K562 (cell line): Measurements from ENCODE around the gene CNGA1. TPM values are rescaled to one million over a fixed set of nuclear protein-coding genes. Genes with fewer than 3 reads are reported as not detected.

Source experiments
- ATAC-seq: fragments of 200-7000 bp; cut with Tn5 transposase; 3 replicates; pipeline ENCODE4 v1.9.1; 2020; ENCODE audit warnings: moderate library complexity
- BruUV-seq: library from RNA; stranded (reverse); fragments of 400-500 nt; replicated peaks from 2 replicates; lab custom pipeline; 2021; lab: Mats Ljungman, UMichigan
- CTCF ChIA-PET: fragments of 300-600 bp; formaldehyde crosslinking; extraction: SDS; loops from one replicate; lab custom pipeline; 2021; ENCODE audit warnings: low intra/inter-chr PET ratio; lab: Yijun Ruan, JAX
- POLR2A ChIA-PET: fragments of 300-600, 350-650 bp; sonication (Branson Sonifier 250); formaldehyde crosslinking; extraction: SDS; loops from one replicate; lab custom pipeline; 2021; ENCODE audit warnings: antibody characterized with exemption, inconsistent platforms; lab: Yijun Ruan, JAX
- DNase-seq, 4 experiments: peaks; one replicate each; pipeline versions ENCODE4 v3.0.0 to v3.0.0-alpha.2; 2011 to 2018; ENCODE audit warnings: low spot score in 3 of 4, mixed read lengths in 3 of 4; ENCODE audit errors: extremely low read depth in 1 of 4
- FAIRE-seq: peaks from 2 replicates; lab custom pipeline; 2011; peaks lifted over from hg19 to GRCh38; lab: Jason Lieb, UNC
- H2AFZ ChIP-seq: 2 replicates; pipeline ENCODE4 v1.6.0; 2011; ENCODE audit warnings: low read depth, low read length, control low read depth, inconsistent platforms
- H3K27ac ChIP-seq: fragments of 200-600 bp; 3 replicates; pipeline ENCODE4 v1.8.0; 2011; ENCODE audit warnings: low read depth, mild to moderate bottlenecking, control low read depth, inconsistent platforms, low read length, moderate library complexity, mixed read lengths; ENCODE audit errors: extremely low read depth
- H3K27me3 ChIP-seq, 2 experiments: fragments of 300-600 bp in 1 of 2; 2 replicates in 1 of 2; 3 replicates in 1 of 2; pipeline versions ENCODE4 v1.6.0 to v1.8.0; 2011; ENCODE audit warnings: inconsistent platforms in 2 of 2, low read length in 2 of 2, mild to moderate bottlenecking in 1 of 2, mixed read lengths in 1 of 2, moderate library complexity in 1 of 2; ENCODE audit not compliant: control insufficient read depth in 2 of 2, insufficient read depth in 2 of 2
- H3K36me3 ChIP-seq: fragments of 300-600 bp; 3 replicates; pipeline ENCODE4 v1.8.0; 2011; ENCODE audit warnings: mild to moderate bottlenecking, low read length, inconsistent platforms; ENCODE audit not compliant: control insufficient read depth, insufficient read depth
- H3K4me1 ChIP-seq, 2 experiments: fragments of 200-600 bp in 1 of 2; replicated peaks in 1 of 2; 2 replicates in 1 of 2; 3 replicates in 1 of 2; pipeline versions ENCODE4 v1.5.1 to v1.8.0; 2011; ENCODE audit warnings: inconsistent platforms in 2 of 2, low read length in 2 of 2, mild to moderate bottlenecking in 1 of 2, mixed read lengths in 1 of 2, moderate library complexity in 1 of 2; ENCODE audit not compliant: control insufficient read depth in 2 of 2, insufficient read depth in 2 of 2
- H3K4me2 ChIP-seq: 2 replicates; pipeline ENCODE4 v1.6.1; 2011; ENCODE audit warnings: low read length, control low read depth, inconsistent platforms, mixed read lengths; ENCODE audit not compliant: insufficient read depth
- H3K4me3 ChIP-seq: fragments of 200-600 bp; sonication (generic), shearing (Covaris generic); 2 replicates; pipeline ENCODE4 v1.5.1; 2016; ENCODE audit warnings: control low read depth, inconsistent platforms
- H3K79me2 ChIP-seq: fragments of 200-600 bp; 3 replicates; pipeline ENCODE4 v1.8.0; 2011; ENCODE audit warnings: low read length, inconsistent platforms; ENCODE audit not compliant: control insufficient read depth, insufficient read depth
- H3K9ac ChIP-seq, 2 experiments: 2 replicates each; pipeline versions ENCODE4 v1.6.0 to v1.6.1; 2011; ENCODE audit warnings: low read depth in 2 of 2, low read length in 2 of 2, control low read depth in 1 of 2, inconsistent platforms in 1 of 2, mild to moderate bottlenecking in 1 of 2, mixed read lengths in 1 of 2; ENCODE audit not compliant: insufficient read depth in 1 of 2
- H3K9me1 ChIP-seq: one replicate; pipeline ENCODE4 v1.6.0; 2011; ENCODE audit warnings: inconsistent platforms, mild to moderate bottlenecking, low read length, moderate library complexity; ENCODE audit not compliant: control insufficient read depth, insufficient read depth
- H3K9me3 ChIP-seq: replicated peaks from 2 replicates; pipeline ENCODE4 v1.5.1; 2011; ENCODE audit warnings: low read depth, low read length, inconsistent platforms; ENCODE audit not compliant: control insufficient read depth, insufficient read depth
- H4K20me1 ChIP-seq: replicated peaks from 2 replicates; pipeline ENCODE4 v1.6.1; 2011; ENCODE audit warnings: low read length, inconsistent platforms, mixed read lengths; ENCODE audit not compliant: control insufficient read depth, insufficient read depth
- BRF1 ChIP-seq: IDR thresholded peaks from 3 replicates; pipeline ENCODE4 v1.6.1; 2011; ENCODE audit warnings: borderline replicate concordance, mild to moderate bottlenecking; ENCODE audit not compliant: insufficient read length; ENCODE audit errors: extremely low read depth
- FIP1L1 ChIP-seq: fragments of 200-400 bp; formaldehyde crosslinking; IDR thresholded peaks from 2 replicates; pipeline ENCODE4 v1.6.1; 2018; ENCODE audit warnings: mild to moderate bottlenecking, low read depth, low read length; ENCODE audit not compliant: poor library complexity, severe bottlenecking
- FOXJ2 ChIP-seq: fragments of 200-800 bp; sonication (Bioruptor generic); IDR thresholded peaks from 2 replicates; pipeline ENCODE4 v1.6.1; 2016; ENCODE audit warnings: missing genetic modification characterization, missing compliant biosample characterization
- HDAC8 ChIP-seq: fragments of 450-650 bp; IDR thresholded peaks from 2 replicates; pipeline ENCODE4 v1.6.1; 2016; ENCODE audit warnings: mild to moderate bottlenecking, missing genetic modification characterization, moderate library complexity, missing compliant biosample characterization
- MEIS2 ChIP-seq: fragments of 450-650 bp; IDR thresholded peaks from 2 replicates; pipeline ENCODE4 v1.6.1; 2014; ENCODE audit warnings: mild to moderate bottlenecking; ENCODE audit not compliant: partially characterized antibody
- NFE2L1 ChIP-seq: fragments of 450-650 bp; IDR thresholded peaks from 2 replicates; pipeline ENCODE4 v1.6.1; 2016; ENCODE audit warnings: missing genetic modification characterization, low read depth, mild to moderate bottlenecking, missing compliant biosample characterization, moderate library complexity, borderline replicate concordance
- RUNX1 ChIP-seq: sonication (generic); IDR thresholded peaks from 2 replicates; pipeline ENCODE4 v1.6.1; 2016; ENCODE audit warnings: antibody characterized with exemption, low read depth
- TRIM24 ChIP-seq, 2 experiments: fragments of 450-650 bp; IDR thresholded peaks; 2 replicates each; pipeline ENCODE4 v1.6.1; 2016
- ZNF143 ChIP-seq: sonication (generic); formaldehyde crosslinking; IDR thresholded peaks from 2 replicates; pipeline ENCODE4 v1.9.0; 2022; ENCODE audit warnings: mild to moderate bottlenecking, missing genetic modification reagents
- ZNF24 ChIP-seq: fragments of 450-650 bp; IDR thresholded peaks from 2 replicates; pipeline ENCODE4 v1.6.1; 2016
- ZNF609 ChIP-seq: sonication (generic); formaldehyde crosslinking; IDR thresholded peaks from 2 replicates; pipeline ENCODE4 v1.8.1; 2023; ENCODE audit warnings: missing genetic modification reagents, mild to moderate bottlenecking, borderline replicate concordance
- ZNF780A ChIP-seq: fragments of 250-450 bp; sonication (Bioruptor Pico); IDR thresholded peaks from 2 replicates; pipeline ENCODE4 v1.5.0; 2021; ENCODE audit warnings: mild to moderate bottlenecking
- WGBS: fragments of 100-300 bp; shearing (Covaris generic); methylation state at CpG from one replicate; pipeline ENCODE4 v1.1.6; 2016; ENCODE audit warnings: low coverage, mixed read lengths; ENCODE audit not compliant: insufficient coverage; ENCODE audit errors: missing lambda C conversion rate; 5-methylcytosine and 5-hydroxymethylcytosine counted together
- in situ Hi-C: fragments of 300-500 bp; cut with MboI; formaldehyde crosslinking; loops from 4 replicates; pipeline ENCODE4 v1.15.0; 2018; ENCODE audit warnings: inconsistent platforms, mixed read lengths
- intact Hi-C: fragments of 100-400 bp; cut with micrococcal nuclease; formaldehyde crosslinking; loops from 2 replicates; pipeline ENCODE4 v1.14.2; 2022
- polyA plus RNA-seq, 8 experiments: library from polyadenylated mRNA; depleted of rRNA in 4 of 8; stranded (reverse) in 5 of 8; unstranded in 3 of 8; fragments of >200 nt; fragmentation: Nextera tagmentation in 2 of 8; fragmentation: Illumina TruSeq in 1 of 8; extraction: Ambion mirVana in 2 of 8; extraction: Trizol in 1 of 8; gene quantifications; 2 replicates each; pipeline versions ENCODE4 v1.2.1 to v1.2.3, GENCODE V29; 2011 to 2014; ENCODE audit warnings: inconsistent platforms in 1 of 8, missing spikeins in 1 of 8
- total RNA-seq, 7 experiments: library from RNA; depleted of rRNA in 6 of 7; stranded (reverse); fragments of >200 nt in 6 of 7; fragmentation: Illumina TruSeq in 2 of 7; extraction: Trizol in 2 of 7; gene quantifications; 2 replicates each; pipeline versions ENCODE4 v1.2.1 to v1.2.3, GENCODE V29; 2011 to 2021; ENCODE audit warnings: low replicate concordance in 1 of 7

Gene CNGA1
- total and polyA plus RNA-seq, 9 of the 15 experiments (the other 6 are each of a cell fraction or from before 2014, with no cell fraction given): 0.03 to 0.29 (median 0.04) TPM; not detected in 5

DNA sequence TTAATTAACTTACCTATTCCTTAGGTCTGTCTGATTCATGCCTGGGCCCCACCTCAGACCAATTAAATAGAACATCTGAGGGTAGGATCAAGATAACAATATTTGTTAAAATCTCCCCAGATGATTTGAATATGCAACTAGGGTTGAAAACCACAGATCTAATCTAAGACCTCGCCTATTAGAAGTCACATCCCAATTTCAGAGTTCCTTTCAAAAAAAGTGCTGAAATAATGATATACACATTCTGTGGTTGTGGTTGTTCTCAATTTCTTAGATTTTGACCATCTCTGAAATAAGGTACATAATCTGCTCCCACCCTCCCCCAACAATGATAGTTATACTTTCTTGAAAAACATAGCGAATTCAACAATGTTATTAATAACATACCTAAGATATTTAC is 27.8 kb upstream of the CNGA1 start:
- ChIA-PET POLR2A (no interaction called here), CTCF (no interaction called here)
- BruUV-seq: no TSS peak
- Histone ChIP-seq H3K4me1 (no peaks in the 10 kb centered on the region), H3K27me3 (peaks cover 16 to 22% of the 10 kb centered on the region in 2 experiments), H3K9ac (no peak overlapping the region), H3K79me2 (no peaks in the 10 kb centered on the region), H3K4me3 (no peak overlapping the region), H3K27ac (no peak overlapping the region), H3K4me2 (no peak overlapping the region), H2AFZ (no peak overlapping the region), H3K9me3 (no peaks in the 10 kb centered on the region), H4K20me1 (no peaks in the 10 kb centered on the region), H3K9me1 (no peaks in the 10 kb centered on the region), H3K36me3 (no peaks in the 10 kb centered on the region)
- DNase-seq (no peak), FAIRE-seq (no peak), ATAC-seq (no peak)
- intact Hi-C loops: loop anchor here (5.0 kb wide), 1 partner anchor 43 kb away; no protein-coding TSS in a partner anchor
- 5% methylated on average over 2 of the region's 2 CpGs for WGBS
- in situ Hi-C loops: no loop called here
- TF ChIP-seq TRIM24 (IDR thresholded peaks at IDR 0.05): no peak
- TF ChIP-seq ZNF143 (CRISPR knock-in tag): no peak
- TF ChIP-seq ZNF24: no peak
- TF ChIP-seq MEIS2: no peak
- no peak for TF ChIP-seq FIP1L1

- Histone ChIP-seq H3K9me3 (no peaks in the 10 kb centered on the region), H3K27me3 (peaks cover 12 to 22% of the 10 kb centered on the region in 2 experiments; a peak in 4 of 5 replicates), H3K4me2 (no peak overlapping the region), H3K4me1 (no peaks in the 10 kb centered on the region), H3K36me3 (no peaks in the 10 kb centered on the region), H3K79me2 (no peaks in the 10 kb centered on the region), H3K9me1 (no peaks in the 10 kb centered on the region), H3K9ac (no peak overlapping the region), H2AFZ (no peak overlapping the region), H4K20me1 (no peaks in the 10 kb centered on the region), H3K4me3 (no peak overlapping the region), H3K27ac (no peak overlapping the region)
- in situ Hi-C loops: no loop called here
- intact Hi-C loops: loop anchor here (5.0 kb wide), 1 partner anchor 44 kb away; no protein-coding TSS in a partner anchor
- 3% methylated on average over 2 of the region's 2 CpGs for WGBS
- DNase-seq: no peak
- ChIA-PET CTCF (no interaction called here), POLR2A (interaction anchor here (0.8 kb wide), 1 partner anchor 45 kb away, joined by 3 read pairs; no protein-coding TSS in a partner anchor)
- no peak for FAIRE-seq
- no TSS peak for BruUV-seq
- ATAC-seq: no peak
- TF ChIP-seq ZNF609: no peak
- no peak for TF ChIP-seq HDAC8 (tag)
- TF ChIP-seq ZNF780A (CRISPR knock-in tag): no peak
- TF ChIP-seq BRF1: no peak
- TF ChIP-seq RUNX1: no peak
- TF ChIP-seq FOXJ2 (tag): no peak
- no peak for TF ChIP-seq NFE2L1 (tag)
Observed at GRCh38 chr4:48043504-48043903, 27.0 kb upstream of the CNGA1 start.
